Lung (tissue), 12 donors: ENCODE measurements around the gene MRPL49. TPM values are rescaled to one million over a fixed set of nuclear protein-coding genes. Genes with fewer than 3 reads are reported as not detected.
A peak's percentile ranks its signal among the peaks of the same experiment; 100 is the strongest.

Experiments
- ATAC-seq: fragments of 200-7000 bp; cut with Tn5 transposase; one replicate; pipeline ENCODE4 v1.9.1; 2020; ENCODE audit warnings: moderate number of reproducible peaks; ENCODE audit not compliant: insufficient read depth, low FRiP score
- DNase-seq, 3 donors: peaks; one replicate each; pipeline ENCODE4 v3.0.0-alpha.2; 2013 to 2017
- H3K27ac ChIP-seq, 2 donors: one replicate each; pipeline ENCODE4 v1.5.1; 2013; ENCODE audit warnings: mild to moderate bottlenecking in 2 of 2, moderate library complexity in 2 of 2, control low read depth in 1 of 2, inconsistent platforms in 1 of 2, low read depth in 1 of 2, low read length in 1 of 2
- H3K27me3 ChIP-seq, 3 donors: one replicate each; pipeline ENCODE4 v1.5.1; 2013; ENCODE audit warnings: low read length in 2 of 3; ENCODE audit not compliant: control insufficient read depth in 3 of 3, insufficient read depth in 3 of 3
- H3K36me3 ChIP-seq, 4 donors: one replicate each; pipeline ENCODE4 v1.5.1; 2013; ENCODE audit warnings: low read length in 4 of 4, mild to moderate bottlenecking in 1 of 4, moderate library complexity in 1 of 4; ENCODE audit not compliant: control insufficient read depth in 4 of 4, insufficient read depth in 4 of 4
- H3K4me1 ChIP-seq, 5 donors: one replicate each; pipeline ENCODE4 v1.5.1; 2013; ENCODE audit warnings: low read length in 5 of 5, mild to moderate bottlenecking in 2 of 5, moderate library complexity in 1 of 5; ENCODE audit not compliant: control insufficient read depth in 5 of 5, insufficient read depth in 5 of 5
- H3K4me3 ChIP-seq: one replicate; pipeline ENCODE4 v1.5.1; 2013; ENCODE audit warnings: mild to moderate bottlenecking, control low read depth, moderate library complexity
- H3K9ac ChIP-seq, 2 donors: one replicate each; pipeline ENCODE4 v1.5.1; 2013; ENCODE audit warnings: low read length in 2 of 2, control low read depth in 1 of 2; ENCODE audit not compliant: insufficient read depth in 1 of 2
- H3K9me3 ChIP-seq, 4 donors: one replicate each; pipeline ENCODE4 v1.5.1; 2013; ENCODE audit warnings: low read length in 3 of 4, mild to moderate bottlenecking in 1 of 4, moderate library complexity in 1 of 4; ENCODE audit not compliant: control insufficient read depth in 4 of 4, insufficient read depth in 3 of 4
- CTCF ChIP-seq: IDR thresholded peaks from 2 replicates; pipeline ENCODE4 v1.5.1; 2012; ENCODE audit warnings: mild to moderate bottlenecking; ENCODE audit errors: control extremely low read depth, extremely low read depth
- WGBS, 2 donors: extraction: QIAGEN DNeasy Blood & Tissue Kit; methylation state at CpG; one replicate each; pipeline ENCODE4 v1.1.7; 2013; 5-methylcytosine and 5-hydroxymethylcytosine counted together
- polyA plus RNA-seq, 2 donors: library from polyadenylated mRNA; stranded (reverse); fragments of 200-250 nt; gene quantifications; one replicate each; pipeline ENCODE4 v1.2.1, GENCODE V29; 2013
- total RNA-seq, 2 donors: library from RNA; depleted of rRNA in 1 of 2; stranded (reverse); fragments of >200 nt in 1 of 2; gene quantifications; one replicate each; pipeline ENCODE4 v1.2.1, GENCODE V29; 2014 to 2021
- donor health status: control.
- donor health status: control.
- donor health status: Bipolar disorder and iron deficiency.
- donor health status: healthy.
- donor health status: DM: yes; HTN: yes; CAD: no.

The MRPL49 gene
- total and polyA plus RNA-seq, 4 donors, result 26.3 to 57.2 (median 39.9) TPM

GRCh38 chr11:65156256-65156655 is 34.1 kb downstream of the MRPL49 start:
- H3K9me3 ChIP-seq, result no peaks in the 10 kb centered on the region
- no peak for TF ChIP-seq CTCF
- no peak overlapping the region for H3K9ac ChIP-seq
- no peaks in the 10 kb centered on the region for H3K36me3 ChIP-seq
- no peak overlapping the region for H3K27ac ChIP-seq
- no peaks in the 10 kb centered on the region for H3K27me3 ChIP-seq
- DNase-seq, result no peak
- no peaks in the 10 kb centered on the region for H3K4me1 ChIP-seq
- ATAC-seq, result no peak
- no peak overlapping the region for H3K4me3 ChIP-seq
- WGBS, 2 donors, result 87 to 94% methylated on average over 3 of the region's 3 CpGs

GRCh38 chr11:65156926-65157325 is 34.8 kb downstream of the MRPL49 start:
- no peak for TF ChIP-seq CTCF

GRCh38 chr11:65157336-65157735 is 35.2 kb downstream of the MRPL49 start:
- Histone ChIP-seq H3K9me3 (no peaks in the 10 kb centered on the region), H3K36me3 (no peaks in the 10 kb centered on the region), H3K4me3 (no peak overlapping the region), H3K9ac (no peak overlapping the region), H3K4me1 (no peaks in the 10 kb centered on the region), H3K27me3 (no peaks in the 10 kb centered on the region), H3K27ac (peak overlapping the region in 1 of 2 donors; percentile 31)
- WGBS, 2 donors, result 37 to 64% methylated on average over 3 of the region's 3 CpGs
- DNase-seq (no peak), ATAC-seq (no peak)
- no peak for TF ChIP-seq CTCF

More at GRCh38 chr11:65156926-65157325, 34.8 kb downstream of the MRPL49 start:
- H3K27me3 ChIP-seq, result no peaks in the 10 kb centered on the region
- ATAC-seq, result no peak
- H3K36me3 ChIP-seq, result no peaks in the 10 kb centered on the region
- no peak overlapping the region for H3K9ac ChIP-seq
- H3K4me1 ChIP-seq, result no peaks in the 10 kb centered on the region
- 87 to 92% methylated on average over 3 of the region's 3 CpGs for WGBS, 2 donors
- H3K4me3 ChIP-seq, result no peak overlapping the region
- no peak overlapping the region for H3K27ac ChIP-seq
- DNase-seq, result no peak
- no peaks in the 10 kb centered on the region for H3K9me3 ChIP-seq

GRCh38 chr11:65159012-65159411 is 36.9 kb downstream of the MRPL49 start:
- H3K36me3 ChIP-seq, result no peaks in the 10 kb centered on the region
- H3K4me1 ChIP-seq, result no peaks in the 10 kb centered on the region
- 73 to 83% methylated on average over 5 of the region's 5 CpGs for WGBS, 2 donors
- TF ChIP-seq CTCF, result no peak
- no peaks in the 10 kb centered on the region for H3K27me3 ChIP-seq
- no peak overlapping the region for H3K4me3 ChIP-seq
- no peak overlapping the region for H3K27ac ChIP-seq
- no peaks in the 10 kb centered on the region for H3K9me3 ChIP-seq
- H3K9ac ChIP-seq, result no peak overlapping the region
- no peak for ATAC-seq
- DNase-seq, result no peak
